Posterior vena cava (tissue), 2 donors: ENCODE results near the gene DAB2IP. TPM values are rescaled to one million over a fixed set of nuclear protein-coding genes. Genes with fewer than 3 reads are reported as not detected.
A peak's percentile ranks its signal among the peaks of the same experiment; 100 is the strongest.

Experiments
- DNase-seq: peaks from one replicate; pipeline ENCODE4 v3.0.0-alpha.2; 2020; ENCODE audit warnings: low spot score
- intact Hi-C, 2 donors: fragments of 100-400 bp; cut with DNase I; formaldehyde crosslinking; loops; one replicate each; pipeline versions ENCODE4 v1.14.1 to v1.14.2; 2022 to 2023
- total RNA-seq, 2 donors: library from RNA; stranded (reverse); fragmentation: NEBNext Ultra II Directional; extraction: Animal tissue kit (Norgen Biotek cat#: 25700); gene quantifications; one replicate each; pipeline ENCODE4 v1.2.1, GENCODE V29; 2021
- donor health status: DM: yes; HTN: yes; CAD: no.
- donor health status: DM: yes; HTN: yes; CAD: no.

The DAB2IP gene
- total RNA-seq, 2 donors from 2014 or later: 68.1 to 83.8 TPM

DNA sequence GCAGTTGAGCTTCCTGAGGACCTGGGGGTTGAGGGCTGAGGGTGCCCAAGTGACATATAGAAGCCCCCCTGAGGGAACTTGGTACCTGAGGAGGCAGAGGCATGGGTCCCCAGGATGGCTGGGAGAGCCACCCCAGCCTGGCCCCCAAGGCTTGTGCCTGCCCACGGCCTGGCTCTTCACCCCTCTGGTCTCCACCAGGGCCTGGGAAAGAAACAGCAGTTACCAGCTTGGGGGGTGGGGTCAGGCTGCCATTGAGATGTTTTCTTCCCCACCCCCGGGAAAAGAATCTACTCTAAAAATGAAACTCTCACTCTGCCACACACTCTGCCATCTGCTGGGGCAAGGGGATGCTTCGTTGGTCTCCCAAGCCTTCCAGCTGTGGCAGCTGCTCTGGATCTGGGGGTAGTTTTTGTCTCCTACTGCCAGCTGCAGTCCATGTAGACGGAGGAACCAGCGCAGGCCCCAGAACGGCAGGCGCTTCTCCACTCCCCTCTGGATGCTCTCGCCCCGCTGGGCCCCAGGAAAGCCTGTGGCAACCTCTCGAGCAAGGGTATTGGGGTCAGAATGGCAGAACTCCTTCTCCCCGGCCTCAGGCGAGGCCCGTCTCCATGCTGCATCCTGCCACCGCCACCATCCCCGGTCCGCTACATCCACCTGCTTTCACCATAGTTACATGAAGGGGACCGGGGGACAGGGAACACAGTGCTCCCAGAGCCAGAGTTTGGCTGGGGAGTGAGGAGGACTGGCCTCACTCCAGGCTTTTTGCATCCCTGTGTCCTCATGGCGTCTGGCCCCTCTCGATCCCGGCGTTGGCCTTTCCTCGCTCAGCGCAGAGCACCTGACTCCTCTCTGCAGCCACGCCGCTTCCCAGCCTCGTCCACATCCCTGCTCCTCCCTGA, 123.5 kb downstream of the DAB2IP start:
- intact Hi-C loops: no loop called here
- peak; percentile 73 for DNase-seq

DNA sequence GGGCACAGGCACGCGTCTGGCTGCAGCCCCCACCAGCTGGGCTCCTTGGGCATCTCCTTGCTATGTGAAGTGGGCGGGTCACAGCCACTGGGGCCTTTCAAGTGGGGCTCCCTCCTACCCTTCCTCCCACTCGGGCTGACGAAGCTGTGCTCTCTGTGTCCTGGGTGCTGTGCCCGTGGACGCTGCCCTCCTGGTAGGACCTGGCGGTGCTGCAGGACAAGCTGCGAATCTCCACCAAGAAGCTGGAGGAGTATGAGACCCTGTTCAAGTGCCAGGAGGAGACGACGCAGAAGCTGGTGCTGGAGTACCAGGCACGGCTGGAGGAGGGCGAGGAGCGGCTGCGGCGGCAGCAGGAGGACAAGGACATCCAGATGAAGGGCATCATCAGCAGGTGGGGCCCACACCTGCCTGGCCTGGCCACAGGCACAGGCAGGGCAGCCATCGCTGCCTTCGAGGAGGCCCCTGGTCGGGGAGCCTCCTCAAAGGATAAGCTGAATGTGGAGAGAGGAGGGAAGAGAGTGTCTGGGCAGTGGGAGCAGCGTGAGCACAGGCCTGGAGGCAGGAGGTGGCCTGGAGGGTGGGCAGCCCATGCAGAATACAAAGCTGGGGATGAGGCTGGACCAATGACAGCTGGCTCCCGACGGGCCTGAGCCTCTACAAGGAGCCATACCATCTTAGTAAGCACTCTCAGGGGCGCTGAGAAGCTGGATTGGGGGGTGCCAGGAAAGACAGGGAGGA, 124.7 kb downstream of the DAB2IP start:
- peak; percentile 78 for DNase-seq
- intact Hi-C loops: no loop called here

- intact Hi-C loops: no loop called here
- no peak for DNase-seq
Measured at GRCh38 chr9:121776739-121777637, 125.6 kb downstream of the DAB2IP start.

- DNase-seq: no peak
- intact Hi-C loops: no loop called here
Measured at GRCh38 chr9:121778252-121779225, 127.1 kb downstream of the DAB2IP start.

DNA sequence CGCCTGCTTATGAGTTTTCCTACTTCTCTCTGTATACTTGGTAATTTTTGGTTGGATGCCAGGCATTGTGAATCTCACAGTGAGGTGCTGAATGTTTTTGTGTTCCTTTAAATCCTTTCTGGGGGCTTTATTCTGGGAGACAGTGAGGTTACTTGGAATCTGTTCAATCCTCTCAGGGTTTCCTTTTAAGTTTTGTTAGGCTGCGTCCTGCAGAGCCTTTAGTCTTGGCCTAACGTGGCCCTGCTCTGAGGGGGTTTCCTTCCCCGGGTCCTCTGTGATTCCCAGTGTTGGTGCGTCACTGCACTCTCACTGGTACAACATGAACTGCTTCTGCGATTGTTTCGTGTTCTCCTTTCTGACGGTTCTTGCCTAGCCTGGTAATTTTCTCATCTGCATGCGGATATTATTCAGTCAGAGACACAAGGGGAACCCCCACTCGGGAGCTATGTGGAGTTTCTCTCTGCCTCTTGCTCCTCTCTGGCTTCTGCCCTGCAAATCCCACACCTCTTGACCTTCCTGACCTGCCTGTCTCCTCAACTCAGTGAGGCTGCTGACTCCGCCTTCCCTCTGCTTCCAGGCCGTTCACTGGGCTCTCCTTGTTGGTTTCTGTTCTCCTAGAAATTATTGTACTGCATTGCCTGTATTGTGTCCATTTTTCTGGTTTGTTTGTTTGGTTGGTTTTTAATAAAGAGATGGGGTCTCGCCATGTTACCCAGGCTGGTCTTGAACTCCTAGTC, 128.1 kb downstream of the DAB2IP start:
- no peak for DNase-seq
- intact Hi-C loops: loop anchor here in 1 of 2 donors (5.0 kb wide), 1 partner anchor 702 kb away; no protein-coding TSS in a partner anchor

GRCh38 chr9:121780177-121781040, 129.0 kb downstream of the DAB2IP start:
- DNase-seq: no peak
- intact Hi-C loops: loop anchor here in 1 of 2 donors (5.0 kb wide), 1 partner anchor 703 kb away; no protein-coding TSS in a partner anchor

DNA sequence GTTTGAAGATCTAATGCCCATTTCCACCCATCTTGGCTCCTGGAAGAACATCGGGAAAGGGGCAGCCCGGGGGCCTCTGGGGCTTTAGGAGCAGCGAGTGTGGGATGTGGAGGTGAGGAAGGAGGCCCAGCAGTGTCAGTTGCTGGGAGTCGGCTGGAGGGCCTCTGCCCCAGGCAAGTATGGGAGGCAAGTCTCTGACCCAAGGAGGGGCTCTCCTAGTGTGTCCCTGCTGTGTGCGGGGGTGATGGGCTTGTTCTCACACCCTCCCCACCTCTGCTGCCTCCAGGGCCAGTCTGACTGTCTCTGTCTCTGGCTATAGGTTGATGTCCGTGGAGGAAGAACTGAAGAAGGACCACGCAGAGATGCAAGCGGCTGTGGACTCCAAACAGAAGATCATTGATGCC, 129.7 kb downstream of the DAB2IP start:
- no peak for DNase-seq

DNA sequence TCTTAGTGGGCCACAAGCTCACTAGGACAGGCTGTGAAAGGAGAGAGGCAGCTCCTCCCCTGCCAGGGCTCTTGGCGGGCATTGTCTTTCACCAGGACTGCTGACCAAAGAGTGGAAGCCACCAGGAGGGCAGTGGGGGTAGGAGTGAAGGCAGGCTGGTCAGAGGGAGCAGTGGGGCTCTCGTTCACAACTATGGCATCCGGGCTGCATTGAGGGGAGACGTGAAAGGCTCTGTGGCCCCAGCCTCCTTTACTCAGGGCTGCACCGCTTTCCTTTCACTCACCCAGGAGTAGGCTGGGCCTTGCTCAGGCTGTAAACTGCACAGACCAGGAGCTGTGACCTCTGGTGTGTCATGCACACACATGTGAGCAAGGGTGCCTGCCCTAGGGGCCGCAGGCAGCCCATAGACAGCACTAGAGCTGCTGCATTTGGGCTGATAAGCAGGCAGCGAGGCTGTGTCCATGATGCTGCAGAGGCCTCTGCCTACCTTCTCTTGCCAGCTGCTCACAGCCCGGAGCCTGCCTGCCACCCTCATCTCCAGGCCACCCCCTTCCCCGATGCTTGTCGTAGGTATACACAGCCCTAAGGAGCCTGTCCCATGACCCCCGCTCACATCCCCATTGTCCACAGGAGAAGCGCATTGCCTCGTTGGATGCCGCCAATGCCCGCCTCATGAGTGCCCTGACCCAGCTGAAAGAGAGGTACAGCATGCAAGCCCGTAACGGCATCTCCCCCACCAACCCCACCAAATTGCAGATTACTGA, 130.4 kb downstream of the DAB2IP start:
- no peak for DNase-seq
- intact Hi-C loops: loop anchor here in 1 of 2 donors (5.0 kb wide), 1 partner anchor 705 kb away; no protein-coding TSS in a partner anchor

More for the DNA sequence above, 129.7 kb downstream of the DAB2IP start:
- intact Hi-C loops: loop anchor here in 1 of 2 donors (5.0 kb wide), 1 partner anchor 704 kb away; no protein-coding TSS in a partner anchor

GRCh38 chr9:121782514-121783110, 131.2 kb downstream of the DAB2IP start:
- no peak for DNase-seq
- intact Hi-C loops: loop anchor here in 1 of 2 donors (5.0 kb wide), 1 partner anchor 705 kb away; no protein-coding TSS in a partner anchor

DNA sequence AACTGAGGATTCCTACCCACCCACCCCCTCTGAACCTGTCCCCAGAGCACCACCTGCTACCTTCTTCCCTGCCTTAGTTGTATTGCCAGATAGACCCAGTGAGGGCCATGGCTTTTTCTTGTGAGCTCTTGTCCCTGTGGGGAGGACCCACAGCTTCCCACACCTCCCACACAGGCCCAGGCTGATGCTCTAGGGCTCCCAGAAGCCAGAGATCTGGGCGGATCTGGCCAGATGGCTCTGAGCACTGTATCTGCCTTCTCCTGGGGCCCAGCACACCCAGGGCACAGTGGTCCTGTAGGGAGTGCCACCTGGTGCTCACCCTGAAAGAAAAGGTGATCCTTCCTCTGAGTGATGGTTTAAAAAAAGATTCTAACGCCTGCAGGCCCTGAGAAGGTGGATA, 131.7 kb downstream of the DAB2IP start:
- intact Hi-C loops: loop anchor here in 1 of 2 donors (5.0 kb wide), 1 partner anchor 706 kb away; no protein-coding TSS in a partner anchor
- DNase-seq: no peak

GRCh38 chr9:121783521-121784507, 132.4 kb downstream of the DAB2IP start:
- peak; percentile 73 for DNase-seq

DNA sequence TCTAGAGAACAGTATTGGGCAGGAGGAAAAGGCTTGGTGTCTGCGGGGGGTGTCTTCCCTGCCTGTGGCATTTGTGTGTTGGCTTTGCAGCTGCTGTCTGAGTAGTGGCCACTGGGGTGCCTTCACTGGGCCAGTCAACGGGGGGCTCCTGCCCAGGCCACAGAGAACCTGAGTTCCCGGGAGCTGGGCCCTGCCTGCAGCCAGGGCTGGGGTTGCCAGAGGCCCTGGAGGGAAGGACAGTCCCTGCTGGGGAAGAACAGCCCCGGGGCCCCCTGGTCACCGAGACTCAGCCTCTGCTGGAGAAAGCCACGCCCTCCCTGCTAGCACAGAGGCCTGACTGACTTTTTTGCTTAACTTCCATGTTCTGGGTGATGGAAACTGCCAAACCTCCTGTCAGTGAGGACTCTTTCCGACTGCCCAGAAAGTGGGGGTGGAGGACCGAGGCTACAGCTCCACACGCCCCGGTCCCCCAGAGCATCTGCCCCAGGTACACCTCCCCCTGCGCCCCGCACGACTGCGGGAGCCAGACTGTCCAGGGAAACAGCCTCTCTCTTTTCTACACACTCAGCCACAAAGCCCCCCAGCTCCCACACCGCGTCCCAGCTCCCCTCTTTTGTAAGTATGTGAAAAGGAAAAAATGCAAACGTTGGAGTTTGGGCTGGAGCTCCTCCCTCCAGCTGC, 133.4 kb downstream of the DAB2IP start:
- intact Hi-C loops: loop anchor here in 1 of 2 donors (5.0 kb wide), 1 partner anchor 708 kb away; no protein-coding TSS in a partner anchor
- no peak for DNase-seq

More at GRCh38 chr9:121783521-121784507, 132.4 kb downstream of the DAB2IP start:
- intact Hi-C loops: loop anchor here in 1 of 2 donors (5.0 kb wide), 1 partner anchor 707 kb away; no protein-coding TSS in a partner anchor
